ENCODE data around the gene HDHD5. TPM values are rescaled to one million over a fixed set of nuclear protein-coding genes. Genes with fewer than 3 reads are reported as not detected.

Gene HDHD5
- total RNA-seq, 1 donor from 2014 or later, result 30.7 TPM

- H3K27me3 Mint-ChIP-seq (ENCODE audit: unreplicated experiment), result peaks cover 26% of the 10 kb centered on the region
- H3K9me3 Mint-ChIP-seq (ENCODE audit: unreplicated experiment), result no peaks in the 10 kb centered on the region
- TF ChIP-seq CTCF (IDR thresholded peaks at IDR 0.05), result no peak
- H3K4me1 Mint-ChIP-seq (ENCODE audit: unreplicated experiment), result peaks cover 5% of the 10 kb centered on the region
- H3K4me3 Mint-ChIP-seq (ENCODE audit: unreplicated experiment), result no peak overlapping the region
- H3K27ac Mint-ChIP-seq (ENCODE audit: unreplicated experiment), result no peak overlapping the region
- DNase-seq (ENCODE audit: extremely low spot score, unreplicated experiment), result peak; percentile 88
- no peaks in the 10 kb centered on the region for H3K36me3 Mint-ChIP-seq (ENCODE audit: unreplicated experiment)
Measured at GRCh38 chr22:17120281-17120680, 38.8 kb downstream of the HDHD5 start.

- no peaks in the 10 kb centered on the region for H3K36me3 Mint-ChIP-seq (ENCODE audit: unreplicated experiment)
- H3K4me1 Mint-ChIP-seq (ENCODE audit: unreplicated experiment), result peaks cover 5% of the 10 kb centered on the region
- no peak for DNase-seq (ENCODE audit: extremely low spot score, unreplicated experiment)
- peak overlapping the region; percentile 35 for H3K4me3 Mint-ChIP-seq (ENCODE audit: unreplicated experiment)
- TF ChIP-seq CTCF (IDR thresholded peaks at IDR 0.05), result no peak
- no peaks in the 10 kb centered on the region for H3K9me3 Mint-ChIP-seq (ENCODE audit: unreplicated experiment)
- no peak overlapping the region for H3K27ac Mint-ChIP-seq (ENCODE audit: unreplicated experiment)
- H3K27me3 Mint-ChIP-seq (ENCODE audit: unreplicated experiment), result peaks cover 26% of the 10 kb centered on the region
Measured at GRCh38 chr22:17119481-17120202, 39.4 kb downstream of the HDHD5 start.

- no peak overlapping the region for H3K27ac Mint-ChIP-seq (ENCODE audit: unreplicated experiment)
- H3K4me1 Mint-ChIP-seq (ENCODE audit: unreplicated experiment), result peaks cover 5% of the 10 kb centered on the region
- no peak for TF ChIP-seq CTCF (IDR thresholded peaks at IDR 0.05)
- DNase-seq (ENCODE audit: extremely low spot score, unreplicated experiment), result no peak
- H3K9me3 Mint-ChIP-seq (ENCODE audit: unreplicated experiment), result no peaks in the 10 kb centered on the region
- H3K36me3 Mint-ChIP-seq (ENCODE audit: unreplicated experiment), result no peaks in the 10 kb centered on the region
- peaks cover 26% of the 10 kb centered on the region for H3K27me3 Mint-ChIP-seq (ENCODE audit: unreplicated experiment)
- H3K4me3 Mint-ChIP-seq (ENCODE audit: unreplicated experiment), result no peak overlapping the region
Measured at GRCh38 chr22:17118342-17118741, 40.7 kb downstream of the HDHD5 start.

GRCh38 chr22:17117890-17118289 lies 41.2 kb downstream of the HDHD5 start:
- H3K27ac Mint-ChIP-seq (ENCODE audit: unreplicated experiment), result no peak overlapping the region
- no peak overlapping the region for H3K4me3 Mint-ChIP-seq (ENCODE audit: unreplicated experiment)
- no peak for TF ChIP-seq CTCF (IDR thresholded peaks at IDR 0.05)
- no peaks in the 10 kb centered on the region for H3K36me3 Mint-ChIP-seq (ENCODE audit: unreplicated experiment)
- no peak for DNase-seq (ENCODE audit: extremely low spot score, unreplicated experiment)
- peaks cover 26% of the 10 kb centered on the region for H3K27me3 Mint-ChIP-seq (ENCODE audit: unreplicated experiment)
- H3K4me1 Mint-ChIP-seq (ENCODE audit: unreplicated experiment), result peaks cover 5% of the 10 kb centered on the region
- no peaks in the 10 kb centered on the region for H3K9me3 Mint-ChIP-seq (ENCODE audit: unreplicated experiment)

GRCh38 chr22:17117400-17117799 lies 41.7 kb downstream of the HDHD5 start:
- Mint-ChIP-seq H3K27me3 (ENCODE audit: unreplicated experiment) (peaks cover 22% of the 10 kb centered on the region), H3K36me3 (ENCODE audit: unreplicated experiment) (no peaks in the 10 kb centered on the region), H3K27ac (ENCODE audit: unreplicated experiment) (no peak overlapping the region), H3K4me3 (ENCODE audit: unreplicated experiment) (no peak overlapping the region), H3K4me1 (ENCODE audit: unreplicated experiment) (peaks cover 5% of the 10 kb centered on the region), H3K9me3 (ENCODE audit: unreplicated experiment) (no peaks in the 10 kb centered on the region)
- no peak for TF ChIP-seq CTCF (IDR thresholded peaks at IDR 0.05)
- DNase-seq (ENCODE audit: extremely low spot score, unreplicated experiment), result no peak
